A549 (cell line): ENCODE results near the gene SYT6. TPM values are rescaled to one million over a fixed set of nuclear protein-coding genes. Genes with fewer than 3 reads are reported as not detected.

Experiments used
- ATAC-seq, 2 experiments: fragments of 200-7000 bp in 1 of 2; fragments of >200 bp in 1 of 2; cut with Nextera tagmentation in 1 of 2; cut with Tn5 transposase in 1 of 2; 3 replicates each; pipeline versions ENCODE4 v1.8.0 to v1.9.1; 2018 to 2020; ENCODE audit warnings: mild to moderate bottlenecking in 1 of 2, moderate library complexity in 1 of 2
- CTCF ChIA-PET: fragments of 300-600 bp; sonication (Branson Sonifier 250); formaldehyde crosslinking; extraction: SDS; loops from one replicate; lab custom pipeline; 2021; ENCODE audit warnings: antibody characterized with exemption, inconsistent platforms; lab: Yijun Ruan, JAX
- POLR2A ChIA-PET: fragments of 350-600 bp; formaldehyde crosslinking; extraction: SDS; loops from one replicate; lab custom pipeline; 2021; ENCODE audit warnings: antibody characterized with exemption, inconsistent platforms; lab: Yijun Ruan, JAX
- DNase-seq, 2 experiments: peaks; one replicate each; pipeline versions ENCODE4 v3.0.0 to v3.0.0-alpha.2; 2011 to 2016; ENCODE audit warnings: low read depth in 1 of 2, low spot score in 1 of 2
- FAIRE-seq: peaks from 2 replicates; lab custom pipeline; 2011; peaks lifted over from hg19 to GRCh38; lab: Jason Lieb, UNC
- H3K27ac ChIP-seq, 2 experiments: fragments of >200 bp; sonication (Bioruptor Twin); formaldehyde crosslinking; 3 replicates each; pipeline ENCODE4 v1.5.1; 2016 to 2017
- H3K4me1 ChIP-seq: fragments of >200 bp; sonication (Bioruptor Twin); formaldehyde crosslinking; 3 replicates; pipeline ENCODE4 v1.6.1; 2016
- H3K4me2 ChIP-seq: fragments of >200 bp; sonication (Bioruptor Twin); formaldehyde crosslinking; 3 replicates; pipeline ENCODE4 v1.6.1; 2016
- H3K4me3 ChIP-seq: fragments of >200 bp; sonication (Bioruptor Twin); formaldehyde crosslinking; 3 replicates; pipeline ENCODE4 v1.5.1; 2016
- H3K9me3 ChIP-seq: fragments of >200 bp; sonication (Bioruptor Twin); formaldehyde crosslinking; 3 replicates; pipeline ENCODE4 v1.6.1; 2016
- BHLHE40 ChIP-seq: IDR thresholded peaks from 2 replicates; pipeline ENCODE4 v1.6.1; 2012; ENCODE audit warnings: low read depth, low read length, inconsistent platforms
- EP300 ChIP-seq, 2 experiments: fragments of >200 bp; sonication (Bioruptor Twin); formaldehyde crosslinking; IDR thresholded peaks; 2 replicates in 1 of 2; 3 replicates in 1 of 2; pipeline ENCODE4 v1.6.1; 2016 to 2017
- FOXS1 ChIP-seq: fragments of 250-450 bp; sonication (Bioruptor Pico); IDR thresholded peaks from 2 replicates; pipeline ENCODE4 v1.5.0; 2020; ENCODE audit warnings: mild to moderate bottlenecking, moderate library complexity
- GATA3 ChIP-seq: IDR thresholded peaks from 2 replicates; pipeline ENCODE4 v1.6.1; 2012; ENCODE audit warnings: borderline replicate concordance
- HOXB5 ChIP-seq: fragments of 250-450 bp; sonication (Bioruptor Pico); IDR thresholded peaks from 2 replicates; pipeline ENCODE4 v1.5.0; 2020; ENCODE audit warnings: mild to moderate bottlenecking, moderate library complexity
- JUNB ChIP-seq: fragments of >200 bp; sonication (Bioruptor Twin); formaldehyde crosslinking; IDR thresholded peaks from 2 replicates; pipeline ENCODE4 v1.6.1; 2016
- KDM1A ChIP-seq: fragments of 200-600 bp; sonication (generic); IDR thresholded peaks from 2 replicates; pipeline ENCODE4 v1.6.1; 2016; ENCODE audit warnings: low read depth, mild to moderate bottlenecking
- MAFK ChIP-seq: fragments of 450-650 bp; IDR thresholded peaks from 2 replicates; pipeline ENCODE4 v1.6.1; 2014; ENCODE audit not compliant: partially characterized antibody
- MAZ ChIP-seq: fragments of 150-350 bp; IDR thresholded peaks from 2 replicates; pipeline ENCODE4 v1.6.1; 2014; ENCODE audit warnings: antibody characterized with exemption, low read depth, low read length, borderline replicate concordance
- NR3C1 ChIP-seq: fragments of >200 bp; sonication (Bioruptor Twin); formaldehyde crosslinking; IDR thresholded peaks from 3 replicates; pipeline ENCODE4 v1.6.1; 2017
- PHF8 ChIP-seq: fragments of 200-600 bp; sonication (generic); IDR thresholded peaks from 2 replicates; pipeline ENCODE4 v1.6.1; 2016; ENCODE audit warnings: low read depth, mild to moderate bottlenecking, antibody characterized with exemption, moderate library complexity, borderline replicate concordance
- RARB ChIP-seq: fragments of 250-450 bp; sonication (Bioruptor Pico); IDR thresholded peaks from 2 replicates; pipeline ENCODE4 v1.8.0; 2021; ENCODE audit warnings: mild to moderate bottlenecking, moderate library complexity
- RCOR1 ChIP-seq: fragments of 150-350 bp; IDR thresholded peaks from 2 replicates; pipeline ENCODE4 v1.6.1; 2014; ENCODE audit warnings: antibody characterized with exemption, low read length, low read depth
- RFX5 ChIP-seq: fragments of 450-650 bp; IDR thresholded peaks from 2 replicates; pipeline ENCODE4 v1.7.1; 2014; ENCODE audit warnings: antibody characterized with exemption, mild to moderate bottlenecking, moderate library complexity
- SMC3 ChIP-seq: fragments of >200 bp; sonication (Bioruptor Twin); formaldehyde crosslinking; IDR thresholded peaks from 3 replicates; pipeline ENCODE4 v1.6.1; 2018; ENCODE audit warnings: inconsistent platforms
- TFCP2L1 ChIP-seq: fragments of 250-450 bp; sonication (Bioruptor Pico); IDR thresholded peaks from 2 replicates; pipeline ENCODE4 v1.5.0; 2021; ENCODE audit warnings: mild to moderate bottlenecking
- TP53 ChIP-seq: fragments of 250-450 bp; sonication (Bioruptor Pico); IDR thresholded peaks from 2 replicates; pipeline ENCODE4 v1.5.0; 2021; ENCODE audit warnings: mild to moderate bottlenecking, moderate library complexity
- ZC3H11A ChIP-seq: fragments of 450-650 bp; IDR thresholded peaks from 2 replicates; pipeline ENCODE4 v1.6.1; 2014; ENCODE audit warnings: antibody characterized with exemption, mild to moderate bottlenecking
- WGBS: methylation state at CpG from one replicate; pipeline ENCODE4 v1.1.6; 2017; ENCODE audit errors: missing lambda C conversion rate; 5-methylcytosine and 5-hydroxymethylcytosine counted together
- polyA plus RNA-seq, 4 experiments: library from polyadenylated mRNA; depleted of rRNA in 3 of 4; stranded (reverse); fragments of >200 nt; fragmentation: RNase III in 1 of 4; extraction: RNeasy Plus Mini Kit Qiagen cat#74134 plus additional on column Dnase treatment in 1 of 4; gene quantifications; 2 replicates in 3 of 4; 3 replicates in 1 of 4; pipeline ENCODE4 v1.2.3, GENCODE V29; 2011 to 2017
- TF ChIP-seq, protein P1 (sequence below): fragments of 250-450 bp; sonication (Bioruptor Pico); IDR thresholded peaks from 2 replicates; pipeline ENCODE4 v1.5.0; 2021; ENCODE audit warnings: mild to moderate bottlenecking, moderate library complexity, borderline replicate concordance
- TF ChIP-seq, protein P2 (sequence below): fragments of >200 bp; sonication (Bioruptor Twin); formaldehyde crosslinking; IDR thresholded peaks from 2 replicates; pipeline ENCODE4 v1.6.1; 2016
- TF ChIP-seq, protein P3 (sequence below): fragments of 200-600 bp; sonication (generic); IDR thresholded peaks from 2 replicates; pipeline ENCODE4 v1.6.1; 2016; ENCODE audit warnings: antibody characterized with exemption, mild to moderate bottlenecking, moderate library complexity

SYT6 gene
- polyA plus RNA-seq, 2 of the 4 experiments (the other 2 are of a cell fraction): 0.57 to 1.1 TPM

DNA sequence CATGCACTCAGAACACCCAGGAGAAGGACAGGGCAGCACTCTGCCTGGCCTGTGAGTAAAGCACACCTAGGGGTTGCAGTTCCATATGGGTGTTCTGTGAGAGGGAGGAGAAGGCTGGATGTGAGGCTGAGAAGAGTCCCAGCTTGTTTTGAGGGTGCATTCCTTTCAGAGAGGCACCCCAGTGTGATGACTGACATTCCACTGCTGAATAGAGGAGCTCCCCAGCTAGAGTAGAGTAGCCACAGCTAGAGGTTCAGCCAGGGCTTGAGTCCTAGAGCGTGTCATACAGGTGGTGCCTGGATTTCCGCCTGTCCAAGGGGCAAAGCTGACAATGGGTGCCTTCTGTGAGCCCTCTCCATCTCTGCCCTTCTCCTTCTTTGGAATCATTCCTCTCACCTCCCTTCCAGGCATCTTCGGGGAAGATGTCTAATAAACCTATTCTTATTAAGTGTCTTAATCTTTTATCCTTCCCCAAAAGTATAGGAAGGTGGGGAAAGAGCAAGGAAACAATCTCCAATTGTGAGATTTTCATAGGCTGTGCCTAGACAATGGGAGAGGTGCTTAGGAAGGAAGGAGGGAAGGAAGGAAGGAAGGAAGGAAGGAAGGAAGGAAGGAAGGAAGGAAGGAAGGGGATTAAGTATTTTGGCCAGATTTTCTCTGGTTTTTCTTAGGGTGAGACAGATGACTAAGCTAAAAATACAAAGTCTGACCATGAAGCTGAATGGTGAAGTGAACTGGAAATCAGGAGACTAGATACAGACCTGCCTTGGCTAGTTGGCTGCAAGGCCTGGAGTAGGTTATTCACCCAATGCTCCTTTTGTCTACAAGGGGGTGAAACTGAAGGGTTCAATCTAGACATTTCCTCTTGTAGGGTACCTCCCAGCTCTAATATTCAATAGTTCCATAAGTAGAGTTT lies 43.6 kb upstream of the SYT6 start:
- FAIRE-seq (no peak), DNase-seq (no peak), ATAC-seq (no peak)
- Histone ChIP-seq H3K9me3 (no peaks in the 10 kb centered on the region), H3K4me3 (no peak overlapping the region), H3K4me1 (no peaks in the 10 kb centered on the region), H3K27ac (no peak overlapping the region), H3K4me2 (no peak overlapping the region)
- no peak for TF ChIP-seq EP300 (IDR thresholded peaks at IDR 0.05)
- no peak for TF ChIP-seq TP53
- CTCF ChIA-PET: interaction anchor here (1.2 kb wide), 1 partner anchor 86 kb away, joined by 3 read pairs; no protein-coding TSS in a partner anchor
- WGBS: 16% methylated on average over 3 of the region's 3 CpGs
- POLR2A ChIA-PET: no interaction called here

DNA sequence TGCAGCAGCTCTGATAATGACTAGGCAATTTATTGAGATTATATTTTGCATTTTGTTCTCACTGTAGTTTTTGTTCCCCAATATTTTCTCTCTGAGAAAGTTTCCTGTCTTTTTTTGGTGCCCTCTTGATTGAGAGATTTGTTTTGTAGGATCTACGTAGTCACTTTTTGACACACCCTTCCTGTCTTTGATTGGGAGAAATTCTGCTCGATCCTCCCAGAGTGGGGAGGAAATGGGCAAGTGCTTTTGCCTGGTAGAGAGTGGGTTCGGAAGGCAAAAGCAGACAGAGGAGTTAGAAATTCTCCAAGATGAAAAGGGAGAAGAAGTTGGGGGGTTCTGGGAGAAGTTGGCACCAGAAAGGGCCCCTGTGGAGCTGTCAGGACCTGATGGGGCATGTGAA lies 42.1 kb upstream of the SYT6 start:
- 24% methylated on average over 3 of the region's 3 CpGs for WGBS
- ATAC-seq (no peak), FAIRE-seq (no peak), DNase-seq (no peak)
- H3K9me3 ChIP-seq: no peaks in the 10 kb centered on the region
- no peak for TF ChIP-seq RFX5
- TF ChIP-seq TFCP2L1: no peak
- TF ChIP-seq MAZ: no peak
- no peak for TF ChIP-seq BHLHE40
- TF ChIP-seq MAFK: no peak
- no peak for TF ChIP-seq FOXS1 (CRISPR knock-in tag)
- TF ChIP-seq, protein P1, sequence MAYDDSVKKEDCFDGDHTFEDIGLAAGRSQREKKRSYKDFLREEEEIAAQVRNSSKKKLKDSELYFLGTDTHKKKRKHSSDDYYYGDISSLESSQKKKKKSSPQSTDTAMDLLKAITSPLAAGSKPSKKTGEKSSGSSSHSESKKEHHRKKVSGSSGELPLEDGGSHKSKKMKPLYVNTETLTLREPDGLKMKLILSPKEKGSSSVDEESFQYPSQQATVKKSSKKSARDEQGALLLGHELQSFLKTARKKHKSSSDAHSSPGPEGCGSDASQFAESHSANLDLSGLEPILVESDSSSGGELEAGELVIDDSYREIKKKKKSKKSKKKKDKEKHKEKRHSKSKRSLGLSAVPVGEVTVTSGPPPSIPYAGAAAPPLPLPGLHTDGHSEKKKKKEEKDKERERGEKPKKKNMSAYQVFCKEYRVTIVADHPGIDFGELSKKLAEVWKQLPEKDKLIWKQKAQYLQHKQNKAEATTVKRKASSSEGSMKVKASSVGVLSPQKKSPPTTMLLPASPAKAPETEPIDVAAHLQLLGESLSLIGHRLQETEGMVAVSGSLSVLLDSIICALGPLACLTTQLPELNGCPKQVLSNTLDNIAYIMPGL (CRISPR knock-in tag): no peak
- TF ChIP-seq RCOR1: no peak
- no peak for TF ChIP-seq KDM1A
- TF ChIP-seq, protein P2, sequence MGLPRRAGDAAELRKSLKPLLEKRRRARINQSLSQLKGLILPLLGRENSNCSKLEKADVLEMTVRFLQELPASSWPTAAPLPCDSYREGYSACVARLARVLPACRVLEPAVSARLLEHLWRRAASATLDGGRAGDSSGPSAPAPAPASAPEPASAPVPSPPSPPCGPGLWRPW: no peak
- no peak for TF ChIP-seq JUNB
- TF ChIP-seq NR3C1: no peak
- TF ChIP-seq GATA3: no peak
- TF ChIP-seq, protein P3, sequence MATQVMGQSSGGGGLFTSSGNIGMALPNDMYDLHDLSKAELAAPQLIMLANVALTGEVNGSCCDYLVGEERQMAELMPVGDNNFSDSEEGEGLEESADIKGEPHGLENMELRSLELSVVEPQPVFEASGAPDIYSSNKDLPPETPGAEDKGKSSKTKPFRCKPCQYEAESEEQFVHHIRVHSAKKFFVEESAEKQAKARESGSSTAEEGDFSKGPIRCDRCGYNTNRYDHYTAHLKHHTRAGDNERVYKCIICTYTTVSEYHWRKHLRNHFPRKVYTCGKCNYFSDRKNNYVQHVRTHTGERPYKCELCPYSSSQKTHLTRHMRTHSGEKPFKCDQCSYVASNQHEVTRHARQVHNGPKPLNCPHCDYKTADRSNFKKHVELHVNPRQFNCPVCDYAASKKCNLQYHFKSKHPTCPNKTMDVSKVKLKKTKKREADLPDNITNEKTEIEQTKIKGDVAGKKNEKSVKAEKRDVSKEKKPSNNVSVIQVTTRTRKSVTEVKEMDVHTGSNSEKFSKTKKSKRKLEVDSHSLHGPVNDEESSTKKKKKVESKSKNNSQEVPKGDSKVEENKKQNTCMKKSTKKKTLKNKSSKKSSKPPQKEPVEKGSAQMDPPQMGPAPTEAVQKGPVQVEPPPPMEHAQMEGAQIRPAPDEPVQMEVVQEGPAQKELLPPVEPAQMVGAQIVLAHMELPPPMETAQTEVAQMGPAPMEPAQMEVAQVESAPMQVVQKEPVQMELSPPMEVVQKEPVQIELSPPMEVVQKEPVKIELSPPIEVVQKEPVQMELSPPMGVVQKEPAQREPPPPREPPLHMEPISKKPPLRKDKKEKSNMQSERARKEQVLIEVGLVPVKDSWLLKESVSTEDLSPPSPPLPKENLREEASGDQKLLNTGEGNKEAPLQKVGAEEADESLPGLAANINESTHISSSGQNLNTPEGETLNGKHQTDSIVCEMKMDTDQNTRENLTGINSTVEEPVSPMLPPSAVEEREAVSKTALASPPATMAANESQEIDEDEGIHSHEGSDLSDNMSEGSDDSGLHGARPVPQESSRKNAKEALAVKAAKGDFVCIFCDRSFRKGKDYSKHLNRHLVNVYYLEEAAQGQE: no peak
- H3K27ac ChIP-seq: no peak overlapping the region
- H3K4me1 ChIP-seq: no peaks in the 10 kb centered on the region
- ChIA-PET POLR2A (no interaction called here), CTCF (interaction anchor here (0.7 kb wide), 1 partner anchor 87 kb away, joined by 3 read pairs; no protein-coding TSS in a partner anchor)
- no peak overlapping the region for H3K4me3 ChIP-seq
- no peak overlapping the region for H3K4me2 ChIP-seq

DNA sequence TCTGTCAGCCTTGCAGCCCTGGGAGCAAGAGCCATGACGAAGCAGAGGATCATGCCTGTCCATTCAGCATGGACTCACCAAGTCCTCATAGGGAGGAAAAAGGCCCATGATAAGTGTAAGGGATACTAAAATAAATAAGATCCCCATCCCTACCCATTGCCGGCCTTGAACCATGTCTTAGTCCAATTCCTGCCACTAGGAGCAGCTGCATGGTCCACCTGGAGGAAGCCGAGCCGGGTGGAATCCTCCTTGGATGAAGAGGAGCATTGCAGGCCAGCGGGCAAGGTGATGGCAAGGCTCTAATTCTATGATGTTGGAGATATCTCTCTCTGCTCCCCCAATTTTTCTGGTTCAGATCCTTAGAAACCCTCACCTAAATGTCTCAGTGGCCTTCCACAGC lies 38.7 kb upstream of the SYT6 start:
- Histone ChIP-seq H3K27ac (no peak overlapping the region), H3K4me2 (no peak overlapping the region), H3K4me3 (no peak overlapping the region), H3K9me3 (no peaks in the 10 kb centered on the region), H3K4me1 (no peaks in the 10 kb centered on the region)
- POLR2A ChIA-PET: no interaction called here
- no peak for DNase-seq
- TF ChIP-seq PHF8: no peak
- TF ChIP-seq, protein P1 (CRISPR knock-in tag): no peak
- no peak for TF ChIP-seq SMC3
- TF ChIP-seq RARB (CRISPR knock-in tag): no peak
- TF ChIP-seq TFCP2L1: no peak
- no peak for TF ChIP-seq ZC3H11A
- no peak for TF ChIP-seq HOXB5 (CRISPR knock-in tag)
- CTCF ChIA-PET: interaction anchor here (2.5 kb wide), 1 partner anchor 90 kb away, joined by 8 read pairs; no protein-coding TSS in a partner anchor
- no peak for FAIRE-seq
- 28% methylated on average over 4 of the region's 5 CpGs for WGBS
- peak in 1 of 2 experiments; percentile 42; a peak in 1 of 6 replicates for ATAC-seq
